NT2/D1 (cell line): ENCODE results near the gene ETV4.

ENCODE experiments used
- SUZ12 ChIP-seq: IDR thresholded peaks from 2 replicates; pipeline ENCODE4 v1.6.1; 2011; ENCODE audit not compliant: insufficient read length, insufficient read depth; ENCODE audit errors: extremely low read depth
- YY1 ChIP-seq: IDR thresholded peaks from 2 replicates; pipeline ENCODE4 v1.6.1; 2011; ENCODE audit not compliant: insufficient read length, insufficient read depth
- ZNF274 ChIP-seq: IDR thresholded peaks from 2 replicates; pipeline ENCODE4 v1.6.1; 2011; ENCODE audit warnings: mild to moderate bottlenecking, low read depth, low read length

- no peak for TF ChIP-seq SUZ12
- TF ChIP-seq YY1, result no peak
- no peak for TF ChIP-seq ZNF274
Observed at GRCh38 chr17:43547659-43548256, 1.6 kb upstream of the ETV4 start.
